PFSK-1 (cell line): ENCODE results near the gene ESPN.

Experiments used
- FOXP2 ChIP-seq: optimal IDR thresholded peaks from 2 replicates; pipeline ENCODE3; 2011; ENCODE audit warnings: borderline replicate concordance, control low read depth, inconsistent platforms; ENCODE audit not compliant: insufficient read depth; ENCODE audit errors: extremely low read length, extremely low read depth
- POLR2AphosphoS5 ChIP-seq: IDR thresholded peaks from 2 replicates; pipeline ENCODE4 v1.6.1; 2012; ENCODE audit warnings: low read depth, mild to moderate bottlenecking, control low read depth, low read length, moderate library complexity
- SIN3A ChIP-seq: IDR thresholded peaks from 2 replicates; pipeline ENCODE4 v1.6.1; 2012; ENCODE audit warnings: mild to moderate bottlenecking, low read length, moderate library complexity, borderline replicate concordance; ENCODE audit not compliant: insufficient read depth
- TAF1 ChIP-seq: IDR thresholded peaks from 2 replicates; pipeline ENCODE4 v1.6.1; 2012; ENCODE audit warnings: low read length, control low read depth, borderline replicate concordance; ENCODE audit not compliant: insufficient read depth
- TF ChIP-seq, protein P1 (sequence below), 2 experiments: IDR thresholded peaks; 2 replicates each; pipeline versions ENCODE4 v1.6.1 to v1.8.0; 2011 to 2012; ENCODE audit warnings: low read depth in 2 of 2, low read length in 2 of 2, control low read depth in 1 of 2, inconsistent platforms in 1 of 2, mild to moderate bottlenecking in 1 of 2, moderate library complexity in 1 of 2; ENCODE audit not compliant: insufficient read depth in 1 of 2

DNA sequence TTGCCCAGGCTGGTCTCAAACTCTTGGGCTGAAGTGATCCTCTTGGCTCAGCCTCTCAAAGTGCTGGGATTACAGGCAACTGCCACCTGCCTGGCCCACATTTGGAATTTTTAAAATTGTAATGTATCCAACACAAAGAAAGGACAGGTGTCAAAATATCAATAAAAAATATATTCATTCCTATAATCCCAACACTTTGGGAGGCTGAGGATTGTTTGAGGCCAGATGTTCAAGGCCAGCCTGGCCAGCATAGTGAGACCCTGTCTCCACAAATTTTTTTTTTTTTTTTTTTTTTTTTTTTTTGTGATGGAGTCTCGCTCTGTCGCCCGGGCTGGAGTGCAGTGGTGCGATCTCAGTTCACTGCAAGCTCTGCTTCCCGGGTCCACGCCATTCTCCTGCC lies 14.8 kb upstream of the ESPN start:
- TF ChIP-seq POLR2AphosphoS5 (no peak), SIN3A (no peak), TAF1 (no peak), FOXP2 (no peak)
- TF ChIP-seq, protein P1, sequence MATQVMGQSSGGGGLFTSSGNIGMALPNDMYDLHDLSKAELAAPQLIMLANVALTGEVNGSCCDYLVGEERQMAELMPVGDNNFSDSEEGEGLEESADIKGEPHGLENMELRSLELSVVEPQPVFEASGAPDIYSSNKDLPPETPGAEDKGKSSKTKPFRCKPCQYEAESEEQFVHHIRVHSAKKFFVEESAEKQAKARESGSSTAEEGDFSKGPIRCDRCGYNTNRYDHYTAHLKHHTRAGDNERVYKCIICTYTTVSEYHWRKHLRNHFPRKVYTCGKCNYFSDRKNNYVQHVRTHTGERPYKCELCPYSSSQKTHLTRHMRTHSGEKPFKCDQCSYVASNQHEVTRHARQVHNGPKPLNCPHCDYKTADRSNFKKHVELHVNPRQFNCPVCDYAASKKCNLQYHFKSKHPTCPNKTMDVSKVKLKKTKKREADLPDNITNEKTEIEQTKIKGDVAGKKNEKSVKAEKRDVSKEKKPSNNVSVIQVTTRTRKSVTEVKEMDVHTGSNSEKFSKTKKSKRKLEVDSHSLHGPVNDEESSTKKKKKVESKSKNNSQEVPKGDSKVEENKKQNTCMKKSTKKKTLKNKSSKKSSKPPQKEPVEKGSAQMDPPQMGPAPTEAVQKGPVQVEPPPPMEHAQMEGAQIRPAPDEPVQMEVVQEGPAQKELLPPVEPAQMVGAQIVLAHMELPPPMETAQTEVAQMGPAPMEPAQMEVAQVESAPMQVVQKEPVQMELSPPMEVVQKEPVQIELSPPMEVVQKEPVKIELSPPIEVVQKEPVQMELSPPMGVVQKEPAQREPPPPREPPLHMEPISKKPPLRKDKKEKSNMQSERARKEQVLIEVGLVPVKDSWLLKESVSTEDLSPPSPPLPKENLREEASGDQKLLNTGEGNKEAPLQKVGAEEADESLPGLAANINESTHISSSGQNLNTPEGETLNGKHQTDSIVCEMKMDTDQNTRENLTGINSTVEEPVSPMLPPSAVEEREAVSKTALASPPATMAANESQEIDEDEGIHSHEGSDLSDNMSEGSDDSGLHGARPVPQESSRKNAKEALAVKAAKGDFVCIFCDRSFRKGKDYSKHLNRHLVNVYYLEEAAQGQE (IDR thresholded peaks at IDR 0.05; ENCODE audit: insufficient read depth in 1 of 2, low read depth in 2 of 2, low read length in 2 of 2), result no peak
